SK-N-SH treated with all-trans-retinoic acid at 6 μM for 48 hours (cell line): ENCODE results near the gene ATPAF1.

Experiments
- SNAI2 ChIP-seq: fragments of 250-450 bp; sonication (Bioruptor Pico); IDR thresholded peaks from 2 replicates; pipeline ENCODE4 v1.5.0; 2020; ENCODE audit warnings: mild to moderate bottlenecking, moderate library complexity
- TOX ChIP-seq: fragments of 250-450 bp; sonication (Bioruptor Pico); IDR thresholded peaks from 2 replicates; pipeline ENCODE4 v1.8.0; 2021; ENCODE audit warnings: mild to moderate bottlenecking, moderate library complexity, borderline replicate concordance
- ZFP3 ChIP-seq: fragments of 250-450 bp; sonication (Bioruptor Pico); IDR thresholded peaks from 2 replicates; pipeline ENCODE4 v1.5.0; 2020; ENCODE audit warnings: mild to moderate bottlenecking, moderate library complexity
- ZFP30 ChIP-seq: fragments of 450-650 bp; formaldehyde crosslinking; IDR thresholded peaks from 2 replicates; pipeline ENCODE4 v1.5.0; 2022; ENCODE audit warnings: mild to moderate bottlenecking, moderate library complexity
- ZNF8 ChIP-seq: fragments of 450-650 bp; formaldehyde crosslinking; IDR thresholded peaks from 2 replicates; pipeline ENCODE4 v1.5.0; 2020; ENCODE audit warnings: mild to moderate bottlenecking, moderate library complexity
- TF ChIP-seq, protein P1 (sequence below): fragments of 250-450 bp; sonication (Bioruptor Pico); IDR thresholded peaks from 2 replicates; pipeline ENCODE4 v1.5.0; 2020; ENCODE audit warnings: mild to moderate bottlenecking, moderate library complexity

DNA sequence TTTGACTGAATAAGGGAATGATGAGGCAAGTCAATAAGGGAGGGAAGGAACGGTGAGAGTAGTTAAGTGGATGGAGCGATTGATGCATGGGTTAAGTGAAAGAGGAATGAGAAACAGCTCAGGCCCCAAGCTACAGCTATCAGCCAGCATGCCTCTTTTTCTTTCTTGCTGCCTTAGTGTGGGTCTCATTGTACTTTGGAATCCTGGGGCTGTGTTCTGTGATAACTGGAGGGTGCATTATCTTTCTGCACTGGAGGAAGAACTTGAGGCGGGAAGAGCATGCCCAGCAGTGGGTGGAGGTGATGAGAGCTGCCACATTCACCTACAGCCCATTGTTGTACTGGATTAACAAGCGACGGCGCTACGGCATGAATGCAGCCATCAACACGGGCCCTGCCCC is 4.5 kb upstream of the ATPAF1 start:
- TF ChIP-seq TOX (CRISPR knock-in tag) (no peak), ZFP30 (CRISPR knock-in tag) (no peak), SNAI2 (CRISPR knock-in tag) (no peak), ZFP3 (CRISPR knock-in tag) (no peak), ZNF8 (no peak)
- TF ChIP-seq, protein P1, sequence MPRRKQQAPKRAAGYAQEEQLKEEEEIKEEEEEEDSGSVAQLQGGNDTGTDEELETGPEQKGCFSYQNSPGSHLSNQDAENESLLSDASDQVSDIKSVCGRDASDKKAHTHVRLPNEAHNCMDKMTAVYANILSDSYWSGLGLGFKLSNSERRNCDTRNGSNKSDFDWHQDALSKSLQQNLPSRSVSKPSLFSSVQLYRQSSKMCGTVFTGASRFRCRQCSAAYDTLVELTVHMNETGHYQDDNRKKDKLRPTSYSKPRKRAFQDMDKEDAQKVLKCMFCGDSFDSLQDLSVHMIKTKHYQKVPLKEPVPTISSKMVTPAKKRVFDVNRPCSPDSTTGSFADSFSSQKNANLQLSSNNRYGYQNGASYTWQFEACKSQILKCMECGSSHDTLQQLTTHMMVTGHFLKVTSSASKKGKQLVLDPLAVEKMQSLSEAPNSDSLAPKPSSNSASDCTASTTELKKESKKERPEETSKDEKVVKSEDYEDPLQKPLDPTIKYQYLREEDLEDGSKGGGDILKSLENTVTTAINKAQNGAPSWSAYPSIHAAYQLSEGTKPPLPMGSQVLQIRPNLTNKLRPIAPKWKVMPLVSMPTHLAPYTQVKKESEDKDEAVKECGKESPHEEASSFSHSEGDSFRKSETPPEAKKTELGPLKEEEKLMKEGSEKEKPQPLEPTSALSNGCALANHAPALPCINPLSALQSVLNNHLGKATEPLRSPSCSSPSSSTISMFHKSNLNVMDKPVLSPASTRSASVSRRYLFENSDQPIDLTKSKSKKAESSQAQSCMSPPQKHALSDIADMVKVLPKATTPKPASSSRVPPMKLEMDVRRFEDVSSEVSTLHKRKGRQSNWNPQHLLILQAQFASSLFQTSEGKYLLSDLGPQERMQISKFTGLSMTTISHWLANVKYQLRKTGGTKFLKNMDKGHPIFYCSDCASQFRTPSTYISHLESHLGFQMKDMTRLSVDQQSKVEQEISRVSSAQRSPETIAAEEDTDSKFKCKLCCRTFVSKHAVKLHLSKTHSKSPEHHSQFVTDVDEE (CRISPR knock-in tag) = no peak
